H9 (cell line): ENCODE data around the gene DHODH. TPM values are rescaled to one million over a fixed set of nuclear protein-coding genes. Genes with fewer than 3 reads are reported as not detected.

Experiments used
- DNase-seq: peaks from one replicate; pipeline ENCODE4 v3.0.0-alpha.2; 2017
- H2AFZ ChIP-seq: one replicate; pipeline ENCODE4 v1.6.1; 2013; ENCODE audit warnings: mild to moderate bottlenecking, low read length, control low read depth, moderate library complexity
- H2AK5ac ChIP-seq: 2 replicates; pipeline ENCODE4 v1.6.1; 2013; ENCODE audit warnings: low read length, control low read depth, mixed read lengths; ENCODE audit not compliant: insufficient read length
- H2BK120ac ChIP-seq: one replicate; pipeline ENCODE4 v1.6.1; 2013; ENCODE audit warnings: low read depth, mild to moderate bottlenecking, low read length, control low read depth, inconsistent platforms; ENCODE audit not compliant: poor library complexity, severe bottlenecking
- H2BK12ac ChIP-seq: 2 replicates; pipeline ENCODE4 v1.6.1; 2013; ENCODE audit warnings: low read length, control low read depth, mixed read lengths, low read depth; ENCODE audit not compliant: insufficient read length
- H2BK15ac ChIP-seq: 2 replicates; pipeline ENCODE4 v1.6.1; 2013; ENCODE audit warnings: low read depth, low read length, control low read depth
- H2BK20ac ChIP-seq: one replicate; pipeline ENCODE4 v1.6.1; 2013; ENCODE audit warnings: low read depth, mild to moderate bottlenecking, low read length, control low read depth, inconsistent platforms; ENCODE audit not compliant: poor library complexity, severe bottlenecking
- H2BK5ac ChIP-seq: 2 replicates; pipeline ENCODE4 v1.6.1; 2013; ENCODE audit warnings: low read length, control low read depth, mixed read lengths; ENCODE audit not compliant: insufficient read length
- H3K14ac ChIP-seq: 2 replicates; pipeline ENCODE4 v1.6.1; 2013; ENCODE audit warnings: low read length, control low read depth; ENCODE audit not compliant: insufficient read depth
- H3K18ac ChIP-seq: 2 replicates; pipeline ENCODE4 v1.6.1; 2013; ENCODE audit warnings: low read depth, mild to moderate bottlenecking, mixed read lengths, low read length, control low read depth; ENCODE audit not compliant: insufficient read length
- H3K23ac ChIP-seq: 2 replicates; pipeline ENCODE4 v1.6.1; 2013; ENCODE audit warnings: low read length, control low read depth, mixed read lengths, low read depth; ENCODE audit not compliant: insufficient read length
- H3K23me2 ChIP-seq: 2 replicates; pipeline ENCODE4 v1.6.1; 2013; ENCODE audit warnings: low read depth, mild to moderate bottlenecking, mixed read lengths, low read length, control low read depth; ENCODE audit not compliant: insufficient read length, poor library complexity, severe bottlenecking
- H3K27ac ChIP-seq: 2 replicates; pipeline ENCODE4 v1.5.1; 2013; ENCODE audit warnings: low read length, control low read depth, mixed read lengths, low read depth; ENCODE audit not compliant: insufficient read length
- H3K27me3 ChIP-seq: 2 replicates; pipeline ENCODE4 v1.6.1; 2013; ENCODE audit warnings: low read length, control low read depth, inconsistent platforms; ENCODE audit not compliant: insufficient read depth
- H3K4ac ChIP-seq: 2 replicates; pipeline ENCODE4 v1.6.1; 2013; ENCODE audit warnings: low read depth, mild to moderate bottlenecking, control low read depth, inconsistent platforms, low read length, moderate library complexity
- H3K4me1 ChIP-seq: 2 replicates; pipeline ENCODE4 v1.6.1; 2013; ENCODE audit warnings: low read length, control low read depth, inconsistent platforms; ENCODE audit not compliant: insufficient read depth
- H3K4me2 ChIP-seq: 2 replicates; pipeline ENCODE4 v1.6.1; 2013; ENCODE audit warnings: low read length, control low read depth, mixed read lengths; ENCODE audit not compliant: insufficient read length, insufficient read depth
- H3K56ac ChIP-seq: 2 replicates; pipeline ENCODE4 v1.6.1; 2013; ENCODE audit warnings: low read depth, mild to moderate bottlenecking, mixed read lengths, low read length, control low read depth; ENCODE audit not compliant: insufficient read length
- H3K79me1 ChIP-seq: 2 replicates; pipeline ENCODE4 v1.6.1; 2013; ENCODE audit warnings: low read depth, mild to moderate bottlenecking, moderate library complexity, low read length, control low read depth, inconsistent platforms; ENCODE audit not compliant: insufficient read depth, poor library complexity, severe bottlenecking
- H3K79me2 ChIP-seq: 2 replicates; pipeline ENCODE4 v1.6.1; 2013; ENCODE audit warnings: low read length, control low read depth, inconsistent platforms; ENCODE audit not compliant: insufficient read depth
- H3K9ac ChIP-seq: 2 replicates; pipeline ENCODE4 v1.6.1; 2013; ENCODE audit warnings: low read length, control low read depth, mixed read lengths; ENCODE audit not compliant: insufficient read length; ENCODE audit errors: extremely low read depth
- H3K9me3 ChIP-seq: one replicate; pipeline ENCODE4 v1.6.1; 2013; ENCODE audit warnings: low read depth, low read length, inconsistent platforms; ENCODE audit not compliant: control insufficient read depth
- H3T11ph ChIP-seq: one replicate; pipeline ENCODE4 v1.6.1; 2013; ENCODE audit warnings: mild to moderate bottlenecking, low read length, control low read depth, inconsistent platforms
- H4K20me1 ChIP-seq: one replicate; pipeline ENCODE4 v1.6.1; 2013; ENCODE audit not compliant: control insufficient read depth, insufficient read length, insufficient read depth
- H4K5ac ChIP-seq: 2 replicates; pipeline ENCODE4 v1.6.1; 2013; ENCODE audit warnings: low read depth, mild to moderate bottlenecking, mixed read lengths, low read length, control low read depth; ENCODE audit not compliant: insufficient read length
- H4K8ac ChIP-seq: replicated peaks from 2 replicates; pipeline ENCODE4 v1.6.1; 2013; ENCODE audit warnings: low read length, control low read depth, mixed read lengths, low read depth; ENCODE audit not compliant: insufficient read length
- H4K91ac ChIP-seq: 2 replicates; pipeline ENCODE4 v1.6.1; 2013; ENCODE audit warnings: low read depth, mild to moderate bottlenecking, moderate library complexity, mixed read lengths, low read length, control low read depth; ENCODE audit not compliant: insufficient read length
- H3K27ac Mint-ChIP-seq, 3 experiments: 2 replicates in 2 of 3; 3 replicates in 1 of 3; pipeline ENCODE4 v1.8.0; 2020 to 2021; ENCODE audit warnings: mixed read lengths in 3 of 3, mild to moderate bottlenecking in 1 of 3, moderate library complexity in 1 of 3
- H3K27me3 Mint-ChIP-seq: 2 replicates; pipeline ENCODE4 v1.8.0; 2021; ENCODE audit warnings: low read depth, mild to moderate bottlenecking, moderate library complexity, mixed read lengths
- H3K36me3 Mint-ChIP-seq, 3 experiments: 2 replicates in 2 of 3; 3 replicates in 1 of 3; pipeline ENCODE4 v1.8.0; 2020 to 2021; ENCODE audit warnings: low read depth in 3 of 3, mixed read lengths in 3 of 3; ENCODE audit not compliant: insufficient read depth in 1 of 3
- H3K4me1 Mint-ChIP-seq, 2 experiments: 2 replicates each; pipeline ENCODE4 v1.8.0; 2020; ENCODE audit warnings: mixed read lengths in 2 of 2
- H3K4me3 Mint-ChIP-seq, 2 experiments: 2 replicates in 1 of 2; 3 replicates in 1 of 2; pipeline ENCODE4 v1.8.0; 2020 to 2021; ENCODE audit warnings: mild to moderate bottlenecking in 2 of 2, mixed read lengths in 2 of 2, moderate library complexity in 1 of 2
- H3K9me3 Mint-ChIP-seq, 2 experiments: 2 replicates in 1 of 2; 3 replicates in 1 of 2; pipeline ENCODE4 v1.8.0; 2020; ENCODE audit warnings: mild to moderate bottlenecking in 2 of 2, mixed read lengths in 2 of 2, moderate library complexity in 1 of 2
- CTCF ChIP-seq: fragments of 200-600 bp; sonication (generic); conservative IDR thresholded peaks from 3 replicates; pipeline ENCODE4 v1.8.0; 2021; ENCODE audit warnings: antibody characterized with exemption, mild to moderate bottlenecking
- WGBS: extraction: QIAGEN DNeasy Blood & Tissue Kit; methylation state at CpG from one replicate; pipeline ENCODE4 v1.1.7; 2013; ENCODE audit warnings: missing lambda C conversion rate, low lambda C conversion rate, mixed read lengths; ENCODE audit not compliant: insufficient read length; ENCODE audit errors: extremely low coverage; 5-methylcytosine and 5-hydroxymethylcytosine counted together
- total RNA-seq: library from RNA; stranded (reverse); gene quantifications from 2 replicates; pipeline ENCODE4 v1.2.1, GENCODE V29; 2021

Gene DHODH
- total RNA-seq, 1 experiment from 2014 or later: 16.4 TPM

DNA sequence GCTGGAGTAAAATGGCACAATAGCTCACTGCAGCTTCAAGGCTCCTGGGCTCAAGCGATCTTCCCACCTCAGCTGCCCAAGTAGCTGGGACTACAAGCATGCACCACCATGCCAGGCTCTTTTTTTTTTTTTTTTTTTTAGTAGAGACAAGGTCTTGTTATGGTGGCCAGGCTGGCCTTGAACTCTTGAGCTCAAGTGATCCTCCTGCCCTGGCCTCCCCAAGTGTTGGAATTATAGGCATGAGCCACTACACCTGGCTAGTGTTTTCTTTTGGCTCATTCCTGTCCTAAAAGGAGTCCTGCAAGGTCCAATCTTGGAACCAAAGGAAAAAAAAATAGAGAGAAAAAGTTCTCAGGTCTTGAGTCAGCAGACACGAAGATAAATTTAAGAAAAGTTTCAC, 39.2 kb upstream of the DHODH start:
- Mint-ChIP-seq H3K36me3 (no peaks in the 10 kb centered on the region), H3K9me3 (no peaks in the 10 kb centered on the region), H3K27ac (no peak overlapping the region), H3K4me1 (no peaks in the 10 kb centered on the region), H3K4me3 (no peak overlapping the region), H3K27me3 (no peaks in the 10 kb centered on the region)
- Histone ChIP-seq H2AK5ac (no peak overlapping the region), H3K56ac (no peak overlapping the region), H3K27ac (no peak overlapping the region), H3K27me3 (no peaks in the 10 kb centered on the region), H3K18ac (no peak overlapping the region), H3K9me3 (no peaks in the 10 kb centered on the region), H2BK120ac (no peak overlapping the region), H2BK20ac (no peak overlapping the region), H4K5ac (no peak overlapping the region), H3T11ph (no peak overlapping the region), H2BK5ac (no peak overlapping the region), H3K4me2 (no peak overlapping the region), H4K8ac (no peak overlapping the region), H3K9ac (no peak overlapping the region), H3K4me1 (no peaks in the 10 kb centered on the region), H3K23me2 (no peaks in the 10 kb centered on the region), H4K20me1 (no peaks in the 10 kb centered on the region), H3K23ac (no peak overlapping the region), H3K14ac (no peak overlapping the region), H2BK12ac (no peak overlapping the region), H3K79me1 (no peaks in the 10 kb centered on the region), H3K79me2 (no peaks in the 10 kb centered on the region), H3K4ac (no peak overlapping the region), H4K91ac (no peak overlapping the region), H2BK15ac (no peak overlapping the region), H2AFZ (no peak overlapping the region)
- DNase-seq: no peak
- TF ChIP-seq CTCF: no peak
- WGBS: no CpG with 5 or more reads among the region's 2 CpGs
